ENCODE data around the gene PTCHD1. TPM values are rescaled to one million over a fixed set of nuclear protein-coding genes. Genes with fewer than 3 reads are reported as not detected.

Gene PTCHD1
- polyA plus RNA-seq, 2 of the 4 experiments (the other 2 are of a cell fraction): not detected

DNA sequence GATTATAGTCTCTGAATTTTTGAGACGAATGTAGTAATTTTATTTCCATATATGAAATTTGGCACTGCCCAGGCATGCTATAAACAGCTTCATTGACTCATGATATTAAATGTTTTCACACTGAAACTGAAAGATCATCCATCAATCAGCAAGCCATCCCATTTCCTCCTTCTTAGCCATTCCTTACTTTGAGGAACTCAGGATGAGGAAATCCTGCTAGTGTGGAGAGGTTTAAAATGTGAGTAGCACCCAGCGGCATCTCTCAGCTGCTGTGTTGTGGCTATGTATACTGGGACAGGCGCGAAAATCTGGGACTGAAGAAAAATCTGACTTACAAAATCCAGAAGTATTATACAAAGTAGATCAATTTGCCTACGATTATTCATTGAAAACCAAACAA lies 52.1 kb downstream of the PTCHD1 start:
- no peak overlapping the region for H3K4me2 ChIP-seq
- no peak overlapping the region for H3K27ac ChIP-seq
- no peak for ATAC-seq
- no peaks in the 10 kb centered on the region for H3K4me1 ChIP-seq
- CTCF ChIA-PET: no interaction called here
- no peak for FAIRE-seq
- POLR2A ChIA-PET: no interaction called here
- no peaks in the 10 kb centered on the region for H3K9me3 ChIP-seq
- TF ChIP-seq, protein P1, sequence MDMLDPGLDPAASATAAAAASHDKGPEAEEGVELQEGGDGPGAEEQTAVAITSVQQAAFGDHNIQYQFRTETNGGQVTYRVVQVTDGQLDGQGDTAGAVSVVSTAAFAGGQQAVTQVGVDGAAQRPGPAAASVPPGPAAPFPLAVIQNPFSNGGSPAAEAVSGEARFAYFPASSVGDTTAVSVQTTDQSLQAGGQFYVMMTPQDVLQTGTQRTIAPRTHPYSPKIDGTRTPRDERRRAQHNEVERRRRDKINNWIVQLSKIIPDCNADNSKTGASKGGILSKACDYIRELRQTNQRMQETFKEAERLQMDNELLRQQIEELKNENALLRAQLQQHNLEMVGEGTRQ (IDR thresholded peaks at IDR 0.05): no peak
- no peak for TF ChIP-seq MAFK (IDR thresholded peaks at IDR 0.05; ENCODE audit: partially characterized antibody)
- no peak for TF ChIP-seq EP300 (IDR thresholded peaks at IDR 0.05)
- no peak for DNase-seq (ENCODE audit: low read depth in 1 of 2, low spot score in 1 of 2)
- H3K4me3 ChIP-seq: no peak overlapping the region
- 28% methylated on average over 5 of the region's 5 CpGs for WGBS (ENCODE audit: missing lambda C conversion rate)

- ChIA-PET CTCF (no interaction called here), POLR2A (no interaction called here)
- no peak for FAIRE-seq
- ATAC-seq: no peak
- no peak overlapping the region for H3K27ac ChIP-seq
- 39% methylated on average over 6 of the region's 6 CpGs for WGBS (ENCODE audit: missing lambda C conversion rate)
- DNase-seq (ENCODE audit: low read depth in 1 of 2, low spot score in 1 of 2): no peak
- H3K9me3 ChIP-seq: no peaks in the 10 kb centered on the region
- no peaks in the 10 kb centered on the region for H3K4me1 ChIP-seq
- no peak overlapping the region for H3K4me2 ChIP-seq
- no peak overlapping the region for H3K4me3 ChIP-seq
- TF ChIP-seq, protein P2, sequence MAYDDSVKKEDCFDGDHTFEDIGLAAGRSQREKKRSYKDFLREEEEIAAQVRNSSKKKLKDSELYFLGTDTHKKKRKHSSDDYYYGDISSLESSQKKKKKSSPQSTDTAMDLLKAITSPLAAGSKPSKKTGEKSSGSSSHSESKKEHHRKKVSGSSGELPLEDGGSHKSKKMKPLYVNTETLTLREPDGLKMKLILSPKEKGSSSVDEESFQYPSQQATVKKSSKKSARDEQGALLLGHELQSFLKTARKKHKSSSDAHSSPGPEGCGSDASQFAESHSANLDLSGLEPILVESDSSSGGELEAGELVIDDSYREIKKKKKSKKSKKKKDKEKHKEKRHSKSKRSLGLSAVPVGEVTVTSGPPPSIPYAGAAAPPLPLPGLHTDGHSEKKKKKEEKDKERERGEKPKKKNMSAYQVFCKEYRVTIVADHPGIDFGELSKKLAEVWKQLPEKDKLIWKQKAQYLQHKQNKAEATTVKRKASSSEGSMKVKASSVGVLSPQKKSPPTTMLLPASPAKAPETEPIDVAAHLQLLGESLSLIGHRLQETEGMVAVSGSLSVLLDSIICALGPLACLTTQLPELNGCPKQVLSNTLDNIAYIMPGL (CRISPR knock-in tag; IDR thresholded peaks at IDR 0.05; ENCODE audit: borderline replicate concordance): no peak
- TF ChIP-seq CBX8 (IDR thresholded peaks at IDR 0.05): no peak
Measured at GRCh38 chrX:23387550-23388184, 53.0 kb downstream of the PTCHD1 start.

- POLR2A ChIA-PET: no interaction called here
- no peak overlapping the region for H3K27ac ChIP-seq
- no peaks in the 10 kb centered on the region for H3K4me1 ChIP-seq
- ATAC-seq: no peak
- H3K4me2 ChIP-seq: no peak overlapping the region
- H3K9me3 ChIP-seq: no peaks in the 10 kb centered on the region
- TF ChIP-seq SREBF2 (IDR thresholded peaks at IDR 0.05) (no peak), CHD4 (IDR thresholded peaks at IDR 0.05; ENCODE audit: borderline replicate concordance) (no peak), BHLHE40 (IDR thresholded peaks at IDR 0.05; ENCODE audit: low read depth, low read length) (no peak), ZFP36 (IDR thresholded peaks at IDR 0.05; ENCODE audit: borderline replicate concordance, partially characterized antibody) (no peak), HDAC2 (IDR thresholded peaks at IDR 0.05) (no peak), TFCP2L1 (CRISPR knock-in tag; IDR thresholded peaks at IDR 0.05) (no peak), FOSB (CRISPR knock-in tag; IDR thresholded peaks at IDR 0.05) (no peak)
- TF ChIP-seq, protein P2 (CRISPR knock-in tag; IDR thresholded peaks at IDR 0.05; ENCODE audit: borderline replicate concordance): no peak
- DNase-seq (ENCODE audit: low read depth in 1 of 2, low spot score in 1 of 2): no peak
- CTCF ChIA-PET: interaction anchor here (0.5 to 1.1 kb wide), 2 partner anchors 9 to 806 kb away, joined by 3 read pairs; no protein-coding TSS in a partner anchor
- WGBS (ENCODE audit: missing lambda C conversion rate): 13% methylated on average over 7 of the region's 8 CpGs
- FAIRE-seq: no peak
- H3K4me3 ChIP-seq: no peak overlapping the region
Measured at GRCh38 chrX:23389196-23389792, 54.6 kb downstream of the PTCHD1 start.

DNA sequence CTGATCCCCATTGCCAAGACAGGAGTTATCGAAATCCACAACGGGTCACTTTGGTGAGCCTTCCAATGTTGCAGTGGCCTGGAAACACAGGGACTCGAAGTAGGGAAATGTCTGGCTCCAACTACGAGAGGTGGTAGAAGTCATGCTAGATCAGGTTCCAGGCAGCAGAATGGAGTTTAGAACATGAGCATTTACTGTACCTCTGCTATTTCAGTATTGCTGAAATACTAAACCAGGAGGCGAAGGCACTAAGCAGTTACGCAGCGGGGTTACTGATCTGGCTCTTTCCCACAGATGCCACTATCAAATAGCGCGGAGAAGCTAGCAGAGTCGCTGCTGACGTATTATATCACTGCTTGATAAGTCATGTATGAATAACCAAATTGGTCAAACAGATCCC lies 56.3 kb downstream of the PTCHD1 start:
- ATAC-seq (no peak), DNase-seq (ENCODE audit: low read depth in 1 of 2, low spot score in 1 of 2) (no peak), FAIRE-seq (no peak)
- H3K4me3 ChIP-seq: no peak overlapping the region
- no peaks in the 10 kb centered on the region for H3K9me3 ChIP-seq
- H3K4me1 ChIP-seq: no peaks in the 10 kb centered on the region
- no peak overlapping the region for H3K4me2 ChIP-seq
- CTCF ChIA-PET: no interaction called here
- WGBS (ENCODE audit: missing lambda C conversion rate): 57% methylated on average over 11 of the region's 11 CpGs
- POLR2A ChIA-PET: no interaction called here
- no peak overlapping the region for H3K27ac ChIP-seq
- TF ChIP-seq, protein P3, sequence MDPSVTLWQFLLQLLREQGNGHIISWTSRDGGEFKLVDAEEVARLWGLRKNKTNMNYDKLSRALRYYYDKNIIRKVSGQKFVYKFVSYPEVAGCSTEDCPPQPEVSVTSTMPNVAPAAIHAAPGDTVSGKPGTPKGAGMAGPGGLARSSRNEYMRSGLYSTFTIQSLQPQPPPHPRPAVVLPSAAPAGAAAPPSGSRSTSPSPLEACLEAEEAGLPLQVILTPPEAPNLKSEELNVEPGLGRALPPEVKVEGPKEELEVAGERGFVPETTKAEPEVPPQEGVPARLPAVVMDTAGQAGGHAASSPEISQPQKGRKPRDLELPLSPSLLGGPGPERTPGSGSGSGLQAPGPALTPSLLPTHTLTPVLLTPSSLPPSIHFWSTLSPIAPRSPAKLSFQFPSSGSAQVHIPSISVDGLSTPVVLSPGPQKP (IDR thresholded peaks at IDR 0.05; ENCODE audit: low read depth, low read length): no peak
- TF ChIP-seq RNF2 (IDR thresholded peaks at IDR 0.05; ENCODE audit: borderline replicate concordance, low read depth): no peak
- no peak for TF ChIP-seq SREBF2 (IDR thresholded peaks at IDR 0.05)
- TF ChIP-seq CBX2 (IDR thresholded peaks at IDR 0.05; ENCODE audit: borderline replicate concordance, low read depth): no peak
- TF ChIP-seq, protein P4, sequence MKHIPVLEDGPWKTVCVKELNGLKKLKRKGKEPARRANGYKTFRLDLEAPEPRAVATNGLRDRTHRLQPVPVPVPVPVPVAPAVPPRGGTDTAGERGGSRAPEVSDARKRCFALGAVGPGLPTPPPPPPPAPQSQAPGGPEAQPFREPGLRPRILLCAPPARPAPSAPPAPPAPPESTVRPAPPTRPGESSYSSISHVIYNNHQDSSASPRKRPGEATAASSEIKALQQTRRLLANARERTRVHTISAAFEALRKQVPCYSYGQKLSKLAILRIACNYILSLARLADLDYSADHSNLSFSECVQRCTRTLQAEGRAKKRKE (CRISPR knock-in tag; IDR thresholded peaks at IDR 0.05; ENCODE audit: low read depth): no peak
- TF ChIP-seq POLR2A (IDR thresholded peaks at IDR 0.05; ENCODE audit: low read length): no peak
- no peak for TF ChIP-seq CHD4 (IDR thresholded peaks at IDR 0.05; ENCODE audit: borderline replicate concordance)
- no peak for TF ChIP-seq RAD21 (conservative IDR thresholded peaks at IDR 0.05 in 1 of 2, IDR thresholded peaks at IDR 0.05 in 1 of 2)
- TF ChIP-seq RARB (CRISPR knock-in tag; IDR thresholded peaks at IDR 0.05): no peak
- no peak for TF ChIP-seq EHF (CRISPR knock-in tag; IDR thresholded peaks at IDR 0.05)
- no peak for TF ChIP-seq HEYL (CRISPR knock-in tag; IDR thresholded peaks at IDR 0.05)
- TF ChIP-seq HDAC2 (IDR thresholded peaks at IDR 0.05): no peak
- TF ChIP-seq EP300 (IDR thresholded peaks at IDR 0.05): no peak
